Measurements from ENCODE around the gene KRABD2. TPM values are rescaled to one million over a fixed set of nuclear protein-coding genes. Genes with fewer than 3 reads are reported as not detected.

KRABD2 gene

DNA sequence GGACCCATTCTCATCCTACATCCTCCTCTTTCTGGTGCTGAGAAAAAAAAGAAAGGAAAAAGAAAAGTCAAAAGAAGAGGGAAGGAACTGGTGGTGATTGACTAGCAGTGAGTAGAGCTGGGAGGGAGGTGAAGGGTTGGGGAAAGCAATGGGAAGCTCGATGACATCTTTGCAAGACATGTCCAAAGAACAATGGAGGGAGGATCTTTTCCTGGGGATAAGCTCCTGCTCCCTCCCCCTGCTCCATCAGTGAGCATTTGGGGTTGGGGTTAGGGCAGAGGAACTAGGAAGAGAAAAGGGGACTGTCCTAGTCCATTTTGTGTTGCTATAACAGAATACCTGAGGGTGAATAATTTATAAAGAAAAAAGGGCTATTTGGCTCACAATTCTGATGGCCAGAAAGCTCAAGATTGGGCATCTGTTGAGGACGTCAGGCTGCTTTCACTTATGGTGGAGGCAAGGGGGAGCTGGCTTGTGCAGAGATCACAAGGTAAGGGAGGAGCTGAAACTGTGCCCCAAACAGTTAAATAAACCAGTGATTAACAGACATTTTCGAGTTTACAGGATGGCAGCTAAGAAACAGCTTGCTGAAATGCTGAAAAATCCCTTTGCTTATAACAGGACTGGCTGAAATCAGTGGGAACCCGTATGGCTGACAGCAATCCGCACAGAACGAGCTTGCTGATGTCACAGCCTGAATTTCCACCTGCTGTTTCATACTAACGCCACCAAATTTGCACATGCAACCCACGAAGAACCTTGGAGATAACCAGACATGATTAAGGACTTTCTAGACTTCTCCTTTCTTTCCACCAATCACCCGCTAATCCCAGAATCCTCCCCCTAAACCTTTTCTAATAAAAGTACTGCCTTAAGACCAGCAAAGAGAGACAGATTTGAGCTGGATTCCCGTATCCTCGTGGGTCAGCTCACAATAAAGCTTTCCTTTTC is 38.4 kb downstream of the KRABD2 start:
- no peaks in the 10 kb centered on the region for H3K4me1 ChIP-seq
- no peak overlapping the region for H3K27ac ChIP-seq
- no peak for TF ChIP-seq POLR2A (IDR thresholded peaks at IDR 0.05)
- TF ChIP-seq, protein P1, sequence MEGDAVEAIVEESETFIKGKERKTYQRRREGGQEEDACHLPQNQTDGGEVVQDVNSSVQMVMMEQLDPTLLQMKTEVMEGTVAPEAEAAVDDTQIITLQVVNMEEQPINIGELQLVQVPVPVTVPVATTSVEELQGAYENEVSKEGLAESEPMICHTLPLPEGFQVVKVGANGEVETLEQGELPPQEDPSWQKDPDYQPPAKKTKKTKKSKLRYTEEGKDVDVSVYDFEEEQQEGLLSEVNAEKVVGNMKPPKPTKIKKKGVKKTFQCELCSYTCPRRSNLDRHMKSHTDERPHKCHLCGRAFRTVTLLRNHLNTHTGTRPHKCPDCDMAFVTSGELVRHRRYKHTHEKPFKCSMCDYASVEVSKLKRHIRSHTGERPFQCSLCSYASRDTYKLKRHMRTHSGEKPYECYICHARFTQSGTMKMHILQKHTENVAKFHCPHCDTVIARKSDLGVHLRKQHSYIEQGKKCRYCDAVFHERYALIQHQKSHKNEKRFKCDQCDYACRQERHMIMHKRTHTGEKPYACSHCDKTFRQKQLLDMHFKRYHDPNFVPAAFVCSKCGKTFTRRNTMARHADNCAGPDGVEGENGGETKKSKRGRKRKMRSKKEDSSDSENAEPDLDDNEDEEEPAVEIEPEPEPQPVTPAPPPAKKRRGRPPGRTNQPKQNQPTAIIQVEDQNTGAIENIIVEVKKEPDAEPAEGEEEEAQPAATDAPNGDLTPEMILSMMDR (IDR thresholded peaks at IDR 0.05): no peak
- H3K27me3 ChIP-seq: no peaks in the 10 kb centered on the region
- H3K4me3 ChIP-seq: no peak overlapping the region
- H3K36me3 ChIP-seq: no peaks in the 10 kb centered on the region
- DNase-seq: no peak
- H3K9me3 ChIP-seq: no peaks in the 10 kb centered on the region

DNA sequence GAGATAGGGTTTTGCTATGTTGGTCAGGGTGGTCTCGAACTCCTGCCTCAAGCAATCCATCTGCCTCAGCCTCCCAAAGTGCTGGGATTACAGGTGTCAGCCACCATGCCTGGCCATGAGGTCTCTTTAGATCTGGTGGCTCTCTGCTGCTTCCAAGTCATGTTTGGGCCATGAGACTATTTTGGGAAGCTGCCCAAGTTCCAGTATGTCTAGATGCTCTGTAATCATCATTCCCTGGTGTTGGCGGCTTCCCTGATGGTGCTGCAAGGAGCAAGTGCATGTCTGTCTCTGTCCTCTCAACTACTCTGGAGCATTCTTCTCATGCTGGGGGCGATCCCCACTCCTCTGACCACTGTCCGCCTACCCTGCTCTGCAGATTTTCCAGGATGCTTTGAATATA is 43.2 kb downstream of the KRABD2 start:
- no peaks in the 10 kb centered on the region for H3K27me3 ChIP-seq
- no peaks in the 10 kb centered on the region for H3K9me3 ChIP-seq
- no peaks in the 10 kb centered on the region for H3K4me1 ChIP-seq
- H3K4me3 ChIP-seq: no peak overlapping the region
- no peaks in the 10 kb centered on the region for H3K36me3 ChIP-seq
- DNase-seq: no peak
- TF ChIP-seq POLR2A (IDR thresholded peaks at IDR 0.05): no peak
- TF ChIP-seq, protein P1 (IDR thresholded peaks at IDR 0.05): no peak
- H3K27ac ChIP-seq: no peak overlapping the region

DNA sequence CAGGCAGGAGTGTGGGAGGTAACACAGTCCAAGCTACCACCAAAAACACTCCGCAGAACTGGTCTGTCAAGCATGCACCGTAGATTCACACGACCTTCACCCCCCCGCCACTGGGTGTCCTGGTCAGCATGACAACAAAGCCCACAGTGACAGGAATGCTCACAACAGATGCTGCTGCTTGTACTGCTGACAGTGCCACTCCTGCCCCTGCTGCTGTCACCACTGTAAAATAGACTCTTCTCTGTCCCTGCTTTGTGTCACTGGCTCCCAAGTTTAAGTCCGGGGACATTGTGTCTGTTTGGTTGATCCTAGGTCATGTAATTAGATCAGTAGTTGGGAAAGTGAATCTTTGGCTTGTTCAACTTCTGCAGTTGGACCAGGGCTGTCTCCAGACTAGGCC is 43.8 kb downstream of the KRABD2 start:
- H3K4me1 ChIP-seq: no peaks in the 10 kb centered on the region
- no peak overlapping the region for H3K27ac ChIP-seq
- DNase-seq: no peak
- no peak for TF ChIP-seq POLR2A (IDR thresholded peaks at IDR 0.05)
- TF ChIP-seq, protein P1 (IDR thresholded peaks at IDR 0.05): no peak
- no peak overlapping the region for H3K4me3 ChIP-seq
- H3K9me3 ChIP-seq: no peaks in the 10 kb centered on the region
- H3K36me3 ChIP-seq: no peaks in the 10 kb centered on the region
- no peaks in the 10 kb centered on the region for H3K27me3 ChIP-seq

DNA sequence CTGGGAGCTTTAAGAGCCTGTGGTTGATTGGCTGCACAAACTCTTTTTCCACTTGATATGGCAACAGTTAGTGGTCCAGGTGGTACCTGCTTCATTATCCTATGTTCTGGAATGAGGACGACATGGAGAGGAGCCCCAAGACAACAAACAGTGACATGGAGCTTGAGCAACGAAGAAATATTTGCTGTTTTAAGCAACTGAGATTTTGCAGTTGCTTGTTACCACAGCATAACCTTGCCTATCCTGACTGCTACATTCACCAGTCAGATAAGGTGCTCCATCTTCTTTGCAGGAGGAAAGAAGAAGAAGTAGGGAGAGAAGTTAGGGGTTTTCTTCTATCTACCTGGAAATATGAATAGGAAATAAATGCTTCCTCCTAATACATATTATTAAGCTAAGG is 44.4 kb downstream of the KRABD2 start:
- H3K36me3 ChIP-seq: no peaks in the 10 kb centered on the region
- no peaks in the 10 kb centered on the region for H3K9me3 ChIP-seq
- H3K4me1 ChIP-seq: peaks cover 0 to 4% (median under 1%) of the 10 kb centered on the region in 4 donors
- H3K27ac ChIP-seq: no peak overlapping the region
- H3K27me3 ChIP-seq: peaks cover 0 to 3% of the 10 kb centered on the region in 2 donors
- TF ChIP-seq, protein P1 (IDR thresholded peaks at IDR 0.05): no peak
- no peak for TF ChIP-seq POLR2A (IDR thresholded peaks at IDR 0.05)
- H3K4me3 ChIP-seq: no peak overlapping the region
- no peak for DNase-seq

DNA sequence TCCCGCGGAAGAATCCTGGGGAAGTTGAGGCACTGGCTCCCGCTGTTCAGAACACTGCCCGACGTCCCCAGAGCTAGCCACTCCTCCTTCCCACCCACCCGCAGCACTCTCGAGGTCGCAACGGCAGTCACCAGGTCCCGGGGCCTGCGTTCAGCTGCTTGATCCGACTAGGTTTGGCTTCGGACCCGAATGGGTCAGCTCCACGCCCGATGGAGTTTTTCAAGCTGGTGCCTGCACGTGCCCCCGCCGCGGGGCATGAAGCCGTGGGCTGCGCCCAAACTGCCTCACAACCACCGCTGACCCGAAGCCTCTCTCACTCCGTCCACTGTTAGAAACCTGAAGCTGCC is 49.2 kb downstream of the KRABD2 start:
- TF ChIP-seq, protein P1 (IDR thresholded peaks at IDR 0.05): no peak
- no peak for TF ChIP-seq POLR2A (IDR thresholded peaks at IDR 0.05)
- Histone ChIP-seq H3K4me1 (peaks cover 0 to 14% (median 2%) of the 10 kb centered on the region in 4 donors), H3K9me3 (no peaks in the 10 kb centered on the region), H3K36me3 (no peaks in the 10 kb centered on the region), H3K27ac (peak overlapping the region in 2 of 4 donors; percentile 56 to 58), H3K4me3 (peak overlapping the region; percentile 24 to 51 (median 42)), H3K27me3 (peaks cover 0 to 5% of the 10 kb centered on the region in 2 donors)
- no peak for DNase-seq

Small RNA genes lying within 50 kb of the gene (small RNA-seq; reads per million reads assigned to genes)
- gene RF00265: 0 reads per million in 2 donors

Other genes starting within 250 kb of the KRABD2 start
- 100 to 1,000 TPM in 3 of 4 donors, 10 to 100 TPM in 1; 67.6 to 143 (median 119) TPM for gene PER1, start 224.3 kb downstream of the KRABD2 start, total RNA-seq
- 10 to 100 TPM; 10.7 to 40.2 (median 32.4) TPM for gene VAMP2, start 213.8 kb downstream of the KRABD2 start, total RNA-seq
- gene TMEM107, start 200.3 kb downstream of the KRABD2 start, total RNA-seq: 10 to 100 TPM in 3 of 4 donors, 1 to 10 TPM in 1; 6.5 to 27.2 (median 16.4) TPM
- gene BORCS6, start 186.5 kb downstream of the KRABD2 start, total RNA-seq: 10 to 100 TPM; 12.6 to 22.6 (median 17.9) TPM
- 100 to 1,000 TPM in 1 of 4 donors, 10 to 100 TPM in 3; 10.5 to 111 (median 19.1) TPM for gene AURKB, start 166.1 kb downstream of the KRABD2 start, total RNA-seq
- 10 to 100 TPM; 35.0 to 99.9 (median 84.9) TPM for gene CTC1, start 128.6 kb downstream of the KRABD2 start, total RNA-seq
- gene PFAS, start 127.4 kb downstream of the KRABD2 start, total RNA-seq: 10 to 100 TPM in 3 of 4 donors, 1 to 10 TPM in 1; 7.4 to 63.5 (median 14.0) TPM
- 10 to 100 TPM in 3 of 4 donors, 1 to 10 TPM in 1; 6.8 to 27.2 (median 16.1) TPM for gene RANGRF, start 88.0 kb downstream of the KRABD2 start, total RNA-seq
- 1 to 10 TPM in 3 of 4 donors, not detected in 1; 3.9 to 7.9 (median 7.5) TPM for gene SLC25A35, start 81.3 kb downstream of the KRABD2 start, total RNA-seq
- 10 to 100 TPM in 3 of 4 donors, 1 to 10 TPM in 1; 1.6 to 33.0 (median 19.3) TPM for gene ARHGEF15, start 66.5 kb downstream of the KRABD2 start, total RNA-seq
- not detected for gene ODF4, start 36.9 kb downstream of the KRABD2 start, total RNA-seq
- gene RPL26, start 6.5 kb upstream of the KRABD2 start, total RNA-seq: 1,000 to 10,000 TPM in 2 of 4 donors, 100 to 1,000 TPM in 2; 851 to 2,184 (median 1,124) TPM
- not detected for gene RNF222, start 21.1 kb upstream of the KRABD2 start, total RNA-seq
- gene NDEL1, start 59.2 kb upstream of the KRABD2 start, total RNA-seq: 100 to 1,000 TPM in 2 of 4 donors, 10 to 100 TPM in 2; 70.4 to 125 (median 99.9) TPM

Measured in Peyer's patch (tissue), 4 donors.